ENCODE results near the gene HS6ST1.

HS6ST1 gene

DNA sequence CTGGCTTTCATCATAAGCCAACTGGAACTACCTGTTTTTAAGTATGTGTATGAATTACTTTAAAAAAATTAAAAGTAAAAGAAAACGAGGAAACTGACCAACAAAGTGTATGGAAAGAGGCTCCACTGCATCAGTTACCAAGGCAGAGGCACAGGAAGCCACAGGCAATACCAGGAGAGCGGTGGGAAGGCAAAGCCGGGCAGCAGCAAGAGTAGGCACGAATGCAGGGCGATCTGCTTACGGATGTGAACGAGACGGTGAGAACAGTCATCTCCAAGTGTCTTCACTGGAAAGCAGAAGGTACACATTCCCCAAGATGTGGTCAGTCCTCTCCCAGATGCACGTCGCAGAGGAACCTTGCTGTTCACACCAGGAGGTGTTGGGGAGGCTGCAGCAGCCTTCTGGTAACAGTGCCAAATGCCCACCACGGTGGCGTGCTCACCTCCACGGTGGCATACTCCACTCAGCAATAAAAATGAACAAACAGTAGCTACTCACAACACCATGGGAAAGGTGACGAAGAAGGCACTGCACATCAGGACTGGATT, 43.1 kb downstream of the HS6ST1 start:
- H3K4me3 ChIP-seq (replicated peaks; ENCODE audit: low read depth, low read length), result no peak overlapping the region
- TF ChIP-seq, protein P1, sequence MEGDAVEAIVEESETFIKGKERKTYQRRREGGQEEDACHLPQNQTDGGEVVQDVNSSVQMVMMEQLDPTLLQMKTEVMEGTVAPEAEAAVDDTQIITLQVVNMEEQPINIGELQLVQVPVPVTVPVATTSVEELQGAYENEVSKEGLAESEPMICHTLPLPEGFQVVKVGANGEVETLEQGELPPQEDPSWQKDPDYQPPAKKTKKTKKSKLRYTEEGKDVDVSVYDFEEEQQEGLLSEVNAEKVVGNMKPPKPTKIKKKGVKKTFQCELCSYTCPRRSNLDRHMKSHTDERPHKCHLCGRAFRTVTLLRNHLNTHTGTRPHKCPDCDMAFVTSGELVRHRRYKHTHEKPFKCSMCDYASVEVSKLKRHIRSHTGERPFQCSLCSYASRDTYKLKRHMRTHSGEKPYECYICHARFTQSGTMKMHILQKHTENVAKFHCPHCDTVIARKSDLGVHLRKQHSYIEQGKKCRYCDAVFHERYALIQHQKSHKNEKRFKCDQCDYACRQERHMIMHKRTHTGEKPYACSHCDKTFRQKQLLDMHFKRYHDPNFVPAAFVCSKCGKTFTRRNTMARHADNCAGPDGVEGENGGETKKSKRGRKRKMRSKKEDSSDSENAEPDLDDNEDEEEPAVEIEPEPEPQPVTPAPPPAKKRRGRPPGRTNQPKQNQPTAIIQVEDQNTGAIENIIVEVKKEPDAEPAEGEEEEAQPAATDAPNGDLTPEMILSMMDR (IDR thresholded peaks at IDR 0.05; ENCODE audit: low read length, missing control alignments), result no peak
- no peak for DNase-seq (ENCODE audit: low read depth)

DNA sequence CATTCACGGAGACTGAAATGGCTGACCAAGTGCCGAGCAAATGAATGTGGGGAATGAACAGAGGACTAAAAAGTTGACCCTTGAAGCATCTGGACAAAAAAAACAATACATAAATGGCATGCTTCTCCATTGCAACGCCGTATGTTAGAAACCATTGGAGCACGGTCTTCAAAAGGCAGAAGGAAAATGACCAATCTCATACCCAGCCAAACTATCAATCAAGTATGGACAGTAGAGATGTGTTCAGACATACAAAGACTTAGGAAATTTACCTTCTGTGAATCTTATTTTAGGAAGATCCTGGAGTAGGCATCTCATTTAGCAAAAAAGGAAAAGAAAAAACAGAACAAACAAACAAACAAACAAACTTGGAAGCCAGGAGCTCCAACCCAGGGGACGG, 44.5 kb downstream of the HS6ST1 start:
- TF ChIP-seq, protein P1 (IDR thresholded peaks at IDR 0.05; ENCODE audit: low read length, missing control alignments), result no peak
- H3K4me3 ChIP-seq (replicated peaks; ENCODE audit: low read depth, low read length), result no peak overlapping the region
- no peak for DNase-seq (ENCODE audit: low read depth)

DNA sequence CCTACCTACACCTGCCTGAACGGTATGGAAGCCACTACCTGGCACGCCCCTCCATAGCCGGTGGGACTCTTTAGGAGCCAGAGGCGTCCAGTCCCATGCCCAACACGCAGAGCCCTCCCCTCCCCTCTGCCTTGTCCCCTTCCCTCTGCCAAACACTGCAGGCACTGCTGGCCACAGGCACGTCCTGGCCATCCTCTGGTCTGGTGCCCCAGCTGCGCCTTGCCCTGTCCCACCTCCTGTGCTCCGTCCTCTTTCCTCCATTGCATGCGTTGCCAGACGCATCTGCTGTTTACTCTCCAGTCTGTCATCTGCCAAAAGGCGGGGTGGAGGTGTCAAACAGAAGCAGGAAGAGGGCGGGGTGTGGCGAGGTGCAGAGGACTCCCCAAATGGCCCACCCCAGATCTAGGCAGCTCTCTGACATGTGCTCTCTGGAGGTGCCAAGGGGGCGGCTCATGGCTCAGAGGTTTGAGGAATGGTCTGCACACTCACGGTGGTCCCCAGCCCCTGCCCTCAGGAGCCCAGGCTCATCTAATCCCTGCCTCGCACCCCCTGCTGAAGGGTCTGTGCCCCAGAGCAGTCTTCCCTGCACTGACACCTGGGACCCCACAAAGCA, 45.1 kb downstream of the HS6ST1 start:
- no peak for DNase-seq (ENCODE audit: low read depth)
- TF ChIP-seq, protein P1 (IDR thresholded peaks at IDR 0.05; ENCODE audit: low read length, missing control alignments), result no peak
- H3K4me3 ChIP-seq (replicated peaks; ENCODE audit: low read depth, low read length), result no peak overlapping the region

DNA sequence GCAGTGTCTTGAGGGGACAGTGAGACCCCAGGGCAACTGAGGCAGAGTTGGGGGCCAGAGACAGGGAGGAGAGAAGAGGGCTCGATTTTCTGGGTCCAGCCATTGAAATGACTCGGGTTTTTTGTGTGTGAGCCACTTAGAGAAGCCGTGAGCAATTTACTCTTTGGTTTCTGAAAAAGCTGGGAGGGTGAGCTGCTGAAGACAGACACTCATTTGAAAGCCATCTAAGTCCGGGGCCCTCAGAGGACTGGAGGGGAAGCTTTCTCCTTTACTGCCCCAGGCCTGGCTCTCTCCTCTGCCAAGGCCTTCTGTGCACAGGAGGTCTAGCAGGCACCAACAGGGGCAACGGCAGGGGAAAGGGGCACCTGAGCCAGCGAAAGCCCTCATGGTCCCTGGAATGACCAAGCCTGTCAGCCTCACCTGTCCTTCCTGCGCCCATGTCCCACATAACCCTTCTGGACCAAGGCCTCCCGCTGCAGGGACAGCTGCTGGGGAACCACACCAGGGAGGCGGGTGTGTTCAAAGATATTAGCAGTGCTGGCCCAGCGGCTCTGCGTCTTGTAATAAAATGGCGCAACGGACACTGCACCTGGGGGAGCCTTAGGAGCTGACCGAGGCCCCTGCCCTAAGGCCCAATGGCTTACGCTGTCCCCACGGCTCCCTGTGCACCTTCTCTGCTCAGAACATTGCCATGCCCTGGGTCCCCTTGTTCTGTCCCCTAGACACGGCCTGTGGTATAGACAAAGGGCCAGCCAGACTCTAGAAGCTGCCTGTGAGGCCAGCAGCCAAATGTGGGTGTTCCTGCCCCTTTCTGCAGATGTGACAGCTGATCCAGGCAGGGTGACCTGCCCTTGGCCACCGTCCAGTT, 45.8 kb downstream of the HS6ST1 start:
- H3K4me3 ChIP-seq (replicated peaks; ENCODE audit: low read depth, low read length), result no peak overlapping the region
- DNase-seq (ENCODE audit: low read depth), result no peak
- TF ChIP-seq, protein P1 (IDR thresholded peaks at IDR 0.05; ENCODE audit: low read length, missing control alignments), result no peak

DNA sequence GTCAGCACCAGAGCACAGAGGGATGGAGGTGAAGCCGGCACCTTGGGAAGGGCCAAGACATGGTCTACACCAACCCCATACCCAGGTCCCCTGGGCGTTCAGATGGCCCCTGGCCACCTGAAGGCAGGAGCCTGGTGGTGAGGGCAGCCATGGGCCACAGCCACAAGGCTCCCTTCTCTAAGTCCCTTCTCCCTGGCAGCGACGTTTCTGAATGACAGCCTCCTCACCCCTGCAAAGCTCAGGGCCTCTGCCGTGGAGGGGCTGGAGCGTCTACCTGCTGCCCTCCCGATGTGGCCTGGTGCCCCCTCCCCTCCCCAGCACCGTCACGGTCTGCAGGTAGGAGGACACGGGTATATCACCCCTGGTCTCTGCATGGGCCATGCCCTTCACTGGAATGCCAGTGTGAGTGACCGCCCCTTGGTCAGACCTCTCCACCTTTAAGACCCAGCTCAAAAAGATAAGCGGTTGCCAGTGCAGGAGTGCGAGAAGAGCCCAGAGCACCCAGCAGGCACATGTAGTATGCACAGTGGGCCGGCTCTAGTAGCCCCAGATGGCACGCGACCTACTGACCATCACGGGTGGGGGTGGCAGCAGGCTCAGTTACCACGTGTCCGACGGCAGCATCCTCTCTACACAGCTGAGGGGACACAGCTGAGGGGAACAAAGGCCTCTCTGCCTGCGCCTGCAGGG, 46.6 kb downstream of the HS6ST1 start:
- H3K4me3 ChIP-seq (replicated peaks; ENCODE audit: low read depth, low read length), result no peak overlapping the region
- no peak for DNase-seq (ENCODE audit: low read depth)
- TF ChIP-seq, protein P1 (IDR thresholded peaks at IDR 0.05; ENCODE audit: low read length, missing control alignments), result no peak

DNA sequence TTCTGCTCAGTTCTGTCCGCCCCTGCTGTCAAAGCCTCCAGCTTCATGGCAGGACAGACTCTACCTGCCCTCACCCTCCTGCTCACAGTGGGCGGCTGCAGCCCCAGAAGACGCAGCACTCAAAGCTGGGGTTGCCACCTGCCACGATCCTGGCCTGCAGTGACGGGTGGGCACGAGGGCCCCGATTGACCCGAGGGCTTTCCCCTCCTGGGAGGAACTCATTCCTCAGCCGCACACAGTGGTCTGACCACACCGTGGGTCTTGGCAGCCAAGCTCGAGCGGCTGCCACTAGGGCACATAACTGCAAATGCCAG, 47.1 kb downstream of the HS6ST1 start:
- no peak for DNase-seq (ENCODE audit: low read depth)
- TF ChIP-seq, protein P1 (IDR thresholded peaks at IDR 0.05; ENCODE audit: low read length, missing control alignments), result no peak
- H3K4me3 ChIP-seq (replicated peaks; ENCODE audit: low read depth, low read length), result no peak overlapping the region

Measured in fibroblast of pulmonary artery (primary cell).